Measurements from ENCODE around the gene EFCAB8. TPM values are rescaled to one million over a fixed set of nuclear protein-coding genes. Genes with fewer than 3 reads are reported as not detected.

EFCAB8 gene
- total RNA-seq, 1 experiment from 2014 or later = not detected

DNA sequence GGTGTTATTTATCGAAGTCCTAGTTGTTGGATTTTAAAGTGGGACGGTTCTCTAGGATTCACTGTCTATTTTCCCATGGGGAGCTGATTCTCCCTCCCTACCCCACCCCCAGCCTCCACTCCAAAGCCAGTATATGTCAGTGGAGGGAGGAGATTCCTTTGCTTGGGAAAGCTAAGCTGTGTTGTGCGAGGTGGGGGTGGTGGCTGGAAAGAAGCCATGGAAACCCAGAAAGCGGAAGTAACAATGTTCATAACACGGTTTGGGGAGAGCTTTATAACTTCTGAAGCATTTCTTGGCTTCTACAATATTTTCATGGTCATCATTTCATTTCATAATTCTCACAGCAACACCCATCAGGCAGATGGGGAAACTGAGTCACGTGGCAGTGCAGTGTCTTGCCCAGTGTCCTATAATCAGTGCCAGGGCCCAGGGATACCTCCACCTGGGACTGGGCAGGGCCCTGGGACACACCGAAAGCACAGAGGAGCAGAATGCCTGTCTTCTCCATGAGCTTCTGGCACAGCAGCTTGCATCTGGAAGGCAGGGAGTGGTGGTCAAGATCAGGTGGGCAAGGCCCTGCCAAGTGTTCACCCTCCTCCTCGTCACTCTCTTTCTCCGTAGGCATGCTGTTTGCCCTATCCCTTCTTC, 141.0 kb downstream of the EFCAB8 start:
- no peak for DNase-seq (ENCODE audit: extremely low read depth, low read depth)

DNA sequence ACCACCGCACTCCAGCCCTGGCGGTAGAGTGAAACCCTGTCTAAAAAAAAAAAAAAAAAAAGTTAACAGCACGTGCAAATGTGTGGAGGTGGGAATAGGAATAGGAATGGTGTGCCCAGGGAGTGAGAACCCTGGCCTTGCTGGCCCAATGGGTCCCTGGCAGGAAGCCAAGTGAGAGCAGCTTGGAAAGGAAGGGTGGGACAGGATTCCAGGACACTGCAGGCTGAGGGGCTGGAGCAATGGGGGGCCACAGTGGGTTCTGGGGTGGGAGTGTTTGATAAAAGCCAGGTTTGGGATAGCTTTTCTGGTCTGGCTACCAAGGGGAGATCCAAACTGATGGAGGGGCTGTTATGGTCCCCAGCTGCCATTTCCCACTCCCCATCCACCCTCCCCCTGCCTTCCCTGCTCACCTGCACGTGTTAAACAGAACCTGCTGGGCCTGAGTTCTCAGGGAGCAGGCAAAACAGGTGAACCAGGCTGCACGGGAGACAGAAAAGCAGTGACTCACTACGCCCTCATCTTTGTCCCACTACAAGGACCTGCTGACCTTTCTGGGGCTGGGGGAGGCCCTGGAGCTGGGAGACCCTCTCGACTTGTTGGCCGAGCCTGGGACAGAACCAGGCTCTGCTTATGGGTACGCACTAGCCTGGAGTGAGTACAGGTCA, 142.2 kb downstream of the EFCAB8 start:
- DNase-seq (ENCODE audit: extremely low read depth, low read depth) = no peak

DNA sequence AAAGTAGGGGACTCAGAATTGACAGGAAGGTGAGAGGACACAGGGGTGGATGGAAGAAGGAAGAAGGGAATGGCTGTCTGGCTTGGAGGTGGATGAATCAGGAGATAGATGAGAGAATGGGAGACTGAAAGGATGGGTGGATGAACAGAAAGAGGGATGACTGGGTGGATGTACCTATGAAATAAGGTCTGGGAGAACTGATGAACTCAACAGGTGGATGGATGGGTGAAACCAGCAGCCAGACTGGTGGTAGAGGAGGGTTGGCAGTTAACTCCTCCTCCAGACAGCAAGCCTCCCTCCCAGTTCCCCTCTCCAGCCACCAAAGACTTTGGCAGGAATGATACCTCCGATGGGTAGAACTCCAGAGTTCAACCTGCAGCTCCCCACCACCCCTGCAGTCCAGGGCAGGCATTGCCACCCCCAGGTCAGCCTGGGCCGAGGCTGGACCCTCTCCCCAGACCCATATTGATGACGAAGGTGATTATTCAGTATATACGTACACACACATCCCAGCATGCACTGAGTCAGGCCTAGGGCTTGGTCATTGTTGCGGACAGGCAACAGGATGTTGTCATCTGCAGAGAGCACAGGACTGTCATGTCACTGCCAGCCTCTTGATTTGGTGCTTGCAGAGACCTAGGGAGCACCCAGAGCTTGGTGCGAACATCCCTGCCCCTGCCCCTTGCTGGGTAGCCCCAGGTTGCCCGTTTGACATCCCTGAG, 143.5 kb downstream of the EFCAB8 start:
- DNase-seq (ENCODE audit: extremely low read depth, low read depth) = no peak

DNA sequence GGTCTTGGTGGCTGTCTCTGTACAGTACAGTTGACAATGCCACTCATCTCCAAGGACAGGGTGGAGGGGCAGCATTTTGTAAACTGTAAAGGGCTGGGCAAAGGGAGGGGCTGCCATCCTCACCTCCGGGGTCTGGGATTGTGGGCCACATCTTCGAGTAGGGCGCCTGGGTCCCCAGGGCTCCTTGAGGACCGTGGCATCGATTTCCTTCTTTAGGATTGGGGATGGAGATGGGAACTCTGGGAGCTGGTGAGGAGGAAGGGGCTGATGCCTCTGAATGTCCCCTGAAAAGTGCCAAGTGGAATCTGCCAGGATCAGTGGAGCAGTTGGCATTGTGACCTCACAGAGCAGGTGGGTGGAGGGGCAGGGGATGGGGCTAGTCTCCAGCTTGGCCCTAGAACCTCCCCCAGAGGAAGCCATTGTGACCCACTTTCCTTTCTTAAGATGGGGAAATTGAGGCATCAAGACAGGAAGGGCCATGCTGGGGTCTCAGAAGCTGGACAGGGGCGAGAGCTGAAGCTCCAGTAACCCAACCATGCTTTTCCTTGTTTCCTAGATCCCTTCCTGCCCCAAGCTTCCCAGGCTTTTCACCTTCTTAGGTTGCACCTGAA, 145.5 kb downstream of the EFCAB8 start, which contains the start of gene SUN5:
Gene SUN5 (minus strand): TSS at position 293 of the 611 bp plus-strand sequence. CDS start 93 bp downstream, at position 200.
- DNase-seq (ENCODE audit: extremely low read depth, low read depth) = no peak

DNA sequence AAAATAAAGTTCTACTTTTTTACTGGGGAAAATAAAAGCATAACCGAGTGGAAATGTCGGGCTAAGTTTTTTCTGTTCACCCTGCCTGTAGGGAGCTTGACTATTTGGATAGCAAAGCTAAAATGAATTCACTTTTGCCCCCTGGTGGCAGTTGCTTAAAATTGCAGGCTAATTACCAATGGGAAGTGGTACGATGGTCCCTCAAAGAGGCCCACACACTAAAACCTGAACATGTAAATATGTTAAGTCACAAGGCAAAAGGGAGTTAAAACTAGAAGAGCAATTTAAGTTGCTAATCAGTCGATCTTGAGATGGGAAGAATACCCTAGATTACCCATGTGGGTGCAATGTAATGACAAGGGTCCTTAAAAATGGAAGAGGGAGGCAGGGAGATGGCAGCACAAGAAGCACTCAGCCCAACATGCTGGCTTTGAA, 146.4 kb downstream of the EFCAB8 start:
- no peak for DNase-seq (ENCODE audit: extremely low read depth, low read depth)

DNA sequence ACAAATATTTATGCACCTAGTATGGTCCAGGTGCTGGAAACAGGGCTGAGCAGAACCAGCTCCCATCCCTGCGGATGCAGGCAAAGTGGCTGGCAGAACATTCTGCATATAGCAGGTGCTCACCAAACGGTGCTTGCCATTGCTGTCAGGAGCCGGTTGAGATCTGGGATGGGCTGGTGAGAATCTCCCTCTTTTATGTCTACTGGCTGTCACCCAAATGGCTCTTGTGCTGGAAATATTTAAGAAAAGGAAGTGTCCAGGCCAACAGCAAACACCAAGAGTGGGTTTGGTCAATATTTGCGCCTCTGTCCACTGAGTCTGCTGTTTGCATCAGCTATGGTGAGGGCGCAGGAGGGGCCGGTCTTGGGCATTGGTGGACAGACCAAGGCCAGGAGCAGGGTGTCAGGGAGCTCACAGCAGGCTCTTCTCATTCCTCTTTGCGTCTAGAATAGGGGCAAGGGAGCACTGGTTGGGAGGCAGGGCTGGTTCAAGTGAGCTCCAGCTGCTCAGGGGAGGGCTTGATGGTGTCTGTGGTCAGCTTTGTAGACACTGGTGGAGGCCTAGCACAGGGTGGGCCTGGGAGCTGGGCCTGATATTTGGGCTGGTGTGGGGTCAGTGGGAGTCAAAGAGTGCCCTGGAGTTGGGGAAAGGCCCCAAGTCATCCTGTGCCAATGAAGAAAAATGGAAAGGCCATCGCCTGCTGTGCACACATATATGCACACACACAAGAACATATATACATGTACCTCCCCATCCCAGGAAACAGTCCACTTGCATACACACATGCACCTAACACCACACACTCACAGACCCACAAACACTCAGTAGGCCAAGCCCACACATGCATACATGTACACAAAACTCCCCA, 147.4 kb downstream of the EFCAB8 start:
- no peak for DNase-seq (ENCODE audit: extremely low read depth, low read depth)

DNA sequence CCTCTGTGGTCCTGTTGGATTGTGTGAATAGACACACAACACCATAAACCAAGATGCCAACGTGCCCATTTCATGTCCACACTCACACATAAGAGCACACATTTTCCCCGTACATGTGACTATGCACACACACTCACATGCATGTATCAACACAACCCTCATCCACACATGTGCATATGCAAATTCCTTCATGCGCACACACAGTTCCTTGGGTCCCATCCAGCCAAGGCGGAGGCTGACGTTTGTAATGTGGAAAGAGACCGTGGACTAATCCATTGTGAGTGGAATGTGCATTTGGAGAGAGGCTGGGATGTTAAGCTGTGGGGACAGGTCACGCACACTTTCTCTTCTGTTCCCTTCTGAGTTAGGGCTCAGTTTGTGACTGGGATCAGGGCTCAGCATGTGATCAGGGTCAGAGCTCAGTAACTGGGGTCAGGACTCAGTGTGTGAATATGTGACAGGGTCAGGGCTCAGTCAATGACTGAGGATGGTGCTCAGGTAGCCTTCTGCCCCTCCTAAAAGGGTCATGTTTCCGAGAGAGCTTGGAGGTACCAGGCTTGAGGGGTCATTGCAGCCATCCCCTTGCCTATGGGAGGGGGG, 148.2 kb downstream of the EFCAB8 start:
- no peak for DNase-seq (ENCODE audit: extremely low read depth, low read depth)

DNA sequence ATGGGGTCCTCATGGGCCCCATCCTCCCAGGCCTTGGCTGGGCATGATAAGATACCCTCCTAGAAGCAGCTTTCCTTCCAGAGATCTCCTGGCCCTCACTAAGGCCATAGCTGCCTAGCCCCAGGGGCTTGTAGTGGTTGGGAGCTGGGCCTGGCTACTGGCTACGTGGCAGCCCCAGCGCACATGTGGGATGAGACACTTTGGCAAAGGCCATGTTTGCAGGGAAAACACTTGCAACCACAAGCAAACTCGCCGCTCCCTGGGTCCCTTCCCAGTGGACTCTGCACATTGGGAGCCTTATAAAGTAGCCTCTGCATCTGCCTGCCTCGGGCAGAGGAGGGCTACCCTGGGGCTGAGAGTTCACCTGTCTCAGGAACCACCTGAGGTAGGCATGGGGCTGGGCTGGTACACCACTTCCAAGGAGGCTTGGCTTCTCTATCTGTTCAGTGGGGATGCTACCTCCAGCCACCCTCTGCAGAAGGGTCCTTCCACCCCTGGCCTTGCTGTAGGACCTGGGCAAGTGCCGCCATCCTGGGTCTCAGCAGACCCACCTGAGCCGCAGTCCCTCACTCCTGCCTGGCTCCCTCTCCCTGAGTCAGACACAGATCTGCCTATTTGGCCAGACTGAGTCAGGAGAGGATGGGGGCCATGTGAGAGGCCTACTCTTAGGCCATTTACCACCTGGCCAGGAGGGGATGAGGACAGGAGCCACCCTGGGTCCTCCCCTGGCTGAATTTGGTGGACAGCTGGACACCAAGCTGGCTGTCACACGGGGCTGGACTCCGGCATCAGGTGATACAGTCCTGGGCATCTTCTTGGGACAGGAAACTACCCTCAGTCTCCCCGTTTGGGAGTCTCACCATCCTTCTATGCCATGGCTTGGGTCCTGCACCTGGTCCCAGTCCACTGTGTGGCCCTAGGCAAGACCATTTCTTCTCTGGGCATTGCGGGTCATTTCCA, 148.9 kb downstream of the EFCAB8 start, which contains the start of gene BPIFB2:
Gene BPIFB2 (plus strand): TSS at position 329 of the 960 bp plus-strand sequence. CDS start 871 bp downstream, outside the sequence.
- DNase-seq (ENCODE audit: extremely low read depth, low read depth) = no peak

DNA sequence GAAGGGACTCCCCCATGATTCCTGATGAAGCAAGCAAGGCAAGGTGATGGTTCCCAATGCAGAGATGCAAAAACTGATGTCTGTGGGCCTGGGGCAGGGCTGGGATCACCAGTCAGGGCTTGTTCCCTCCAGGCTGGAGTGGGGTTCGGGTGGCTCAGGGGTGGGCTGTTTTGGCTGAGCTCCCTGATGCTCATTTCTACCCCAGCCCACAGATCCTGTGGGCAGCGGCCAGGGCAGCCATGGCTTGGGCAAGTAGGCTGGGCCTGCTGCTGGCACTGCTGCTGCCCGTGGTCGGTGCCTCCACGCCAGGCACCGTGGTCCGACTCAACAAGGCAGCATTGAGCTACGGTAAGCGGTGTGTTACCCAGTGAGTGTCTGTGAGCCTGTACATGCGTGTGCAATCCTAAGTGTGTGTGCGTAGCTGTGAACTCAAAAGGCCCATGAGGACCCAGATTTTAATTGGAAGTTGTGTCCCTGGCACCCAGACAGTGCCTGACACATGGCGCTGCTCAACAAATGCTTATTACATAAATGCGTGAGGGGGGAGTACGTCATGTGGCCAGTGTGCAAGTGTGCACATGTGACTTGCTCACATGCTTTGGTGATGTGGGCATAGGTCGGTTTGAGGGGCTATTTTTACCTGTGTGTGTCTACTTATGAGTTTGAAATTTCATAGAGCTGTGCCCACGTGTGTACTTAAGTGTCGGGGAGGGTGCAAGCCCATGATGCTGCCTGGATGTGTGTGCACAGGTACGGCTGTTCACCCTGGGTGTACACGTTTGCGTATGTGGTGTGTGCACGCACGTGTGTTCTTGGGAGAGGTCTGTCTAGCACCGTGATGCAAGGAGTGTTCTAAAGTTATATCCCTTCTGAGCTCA, 149.9 kb downstream of the EFCAB8 start:
- no peak for DNase-seq (ENCODE audit: extremely low read depth, low read depth)

DNA sequence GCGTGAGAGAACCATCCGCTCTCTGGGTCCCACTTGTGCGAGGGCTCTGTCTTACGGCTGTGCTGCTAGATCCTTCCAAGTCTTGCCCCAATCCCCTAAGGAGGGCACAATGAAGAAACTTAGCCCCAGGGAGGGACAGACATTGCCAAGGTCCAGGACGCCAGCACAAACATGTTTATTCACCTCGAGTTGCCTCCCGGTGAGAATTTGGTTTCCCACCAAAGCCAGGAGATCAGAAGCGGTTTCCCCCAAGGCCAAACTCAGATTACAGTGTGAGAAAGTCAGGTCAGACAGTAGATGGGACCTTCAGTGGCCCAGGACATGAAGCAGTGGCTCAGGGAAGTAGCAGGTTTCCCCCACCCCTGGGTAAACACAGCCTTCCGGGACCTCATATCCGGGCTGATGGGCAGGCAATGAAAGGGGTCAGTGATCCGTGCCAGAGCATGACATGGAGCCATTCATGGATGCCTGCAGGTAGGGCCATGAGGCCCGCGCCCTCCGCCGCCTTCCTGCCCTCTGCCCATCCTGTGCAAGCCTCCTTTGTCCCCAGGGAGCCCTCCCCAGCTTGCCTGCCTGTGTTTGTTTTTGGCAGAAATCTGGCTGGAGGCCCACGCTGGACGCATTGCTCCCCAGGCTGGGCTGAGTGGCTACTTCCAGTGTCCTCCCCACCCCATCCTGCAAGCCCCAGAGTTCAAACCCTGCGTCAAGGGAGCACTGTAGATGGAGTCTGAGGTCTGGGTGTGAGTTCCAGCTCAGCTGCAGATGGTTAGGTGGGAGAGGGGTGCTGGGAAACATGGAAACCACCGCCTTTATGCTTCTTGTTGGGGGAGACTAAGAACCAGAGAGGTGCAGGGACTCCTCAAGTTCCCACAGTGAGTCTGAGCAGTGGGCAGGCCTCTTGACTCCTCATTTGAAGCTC, 150.8 kb downstream of the EFCAB8 start:
- no peak for DNase-seq (ENCODE audit: extremely low read depth, low read depth)

DNA sequence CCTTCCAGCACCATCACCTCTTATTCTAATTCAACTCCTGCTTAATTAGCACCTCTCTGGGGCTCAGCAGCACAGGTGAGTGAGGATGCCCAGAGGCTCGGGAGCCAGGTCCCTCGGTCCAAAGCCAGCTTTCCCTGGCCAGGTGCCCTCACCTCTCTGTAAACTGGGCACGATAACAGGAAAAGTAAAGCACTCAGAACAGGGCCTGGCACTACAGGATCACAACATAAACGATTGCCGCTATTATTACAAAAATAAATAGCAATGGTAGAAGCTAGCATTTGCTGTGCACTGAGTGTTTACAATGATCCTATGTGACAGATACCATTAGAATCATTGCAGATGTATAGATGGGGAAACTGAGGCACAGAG, 151.4 kb downstream of the EFCAB8 start:
- DNase-seq (ENCODE audit: extremely low read depth, low read depth) = no peak

DNA sequence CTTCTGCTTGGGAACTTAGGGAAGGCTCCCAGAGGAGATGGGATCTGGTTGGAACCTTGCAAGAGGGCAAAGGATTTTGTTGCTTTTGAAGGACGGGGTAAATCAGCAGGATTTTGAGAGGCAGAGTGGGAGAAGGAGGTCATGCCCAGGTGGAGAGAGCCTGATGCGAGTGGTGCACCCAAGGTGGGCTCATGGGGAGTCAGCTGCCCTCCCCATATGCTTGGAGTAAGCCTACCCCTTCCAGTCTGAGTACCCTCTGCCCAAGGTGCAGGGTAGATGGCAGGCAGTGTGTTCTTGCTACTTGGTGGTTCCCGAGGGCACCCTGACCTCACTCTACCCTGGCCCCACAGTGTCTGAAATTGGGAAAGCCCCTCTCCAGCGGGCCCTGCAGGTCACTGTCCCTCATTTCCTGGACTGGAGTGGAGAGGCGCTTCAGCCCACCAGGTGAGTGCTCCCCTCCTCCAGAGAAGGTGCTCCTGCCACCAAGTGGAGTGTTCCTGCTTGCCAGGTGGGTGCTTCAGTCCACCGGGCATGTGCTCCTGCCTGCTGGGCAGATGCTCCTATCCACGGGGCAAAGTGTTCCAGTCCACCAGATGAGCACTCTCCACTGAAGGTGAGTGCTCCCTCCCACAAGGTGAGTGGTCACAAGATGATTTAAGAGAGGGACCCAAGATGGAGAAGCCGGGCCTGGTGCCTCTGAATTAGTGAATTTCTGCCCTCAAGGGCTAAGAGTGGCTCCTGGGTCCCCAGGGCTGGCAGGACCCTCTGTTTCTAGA, 152.1 kb downstream of the EFCAB8 start:
- DNase-seq (ENCODE audit: extremely low read depth, low read depth) = no peak

Data from NCI-H460 (cell line).